Gastroesophageal sphincter (tissue), 4 donors: ENCODE results near the gene TM9SF1. TPM values are rescaled to one million over a fixed set of nuclear protein-coding genes. Genes with fewer than 3 reads are reported as not detected.

Source experiments
- ATAC-seq: fragments of 150-250 bp; one replicate; pipeline ENCODE4 v1.9.1; 2016; ENCODE audit warnings: mild to moderate bottlenecking, moderate library complexity
- H3K27ac ChIP-seq, 4 donors: fragments of 200-600 bp; sonication (generic) in 3 of 4; 1 replicate in 3 of 4; 2 replicates in 1 of 4; pipeline ENCODE4 v1.5.1; 2016 to 2019
- H3K27me3 ChIP-seq: fragments of 200-600 bp; sonication (generic); one replicate; pipeline ENCODE4 v1.5.1; 2019
- H3K36me3 ChIP-seq, 2 donors: fragments of 200-600 bp; sonication (generic); one replicate each; pipeline ENCODE4 v1.5.1; 2019; ENCODE audit warnings: control low read depth in 1 of 2
- H3K4me1 ChIP-seq, 3 donors: fragments of 200-600 bp; sonication (generic); 1 replicate in 2 of 3; 2 replicates in 1 of 3; pipeline ENCODE4 v1.5.1; 2016 to 2019; ENCODE audit warnings: control low read depth in 2 of 3
- H3K4me3 ChIP-seq, 2 donors: fragments of 200-600 bp; sonication (generic); one replicate each; pipeline ENCODE4 v1.5.1; 2019; ENCODE audit warnings: mild to moderate bottlenecking in 1 of 2, moderate library complexity in 1 of 2
- H3K9me3 ChIP-seq, 3 donors: fragments of 200-600 bp; sonication (generic); one replicate each; pipeline ENCODE4 v1.5.1; 2017 to 2019; ENCODE audit warnings: control low read depth in 2 of 3
- EP300 ChIP-seq: sonication (generic); formaldehyde crosslinking; IDR thresholded peaks from one replicate; pipeline ENCODE4 v1.6.1; 2017; ENCODE audit warnings: antibody characterized with exemption, mild to moderate bottlenecking
- POLR2A ChIP-seq, 2 donors: fragments of 450-650 bp; IDR thresholded peaks; one replicate each; pipeline ENCODE4 v1.6.1; 2017; ENCODE audit warnings: antibody characterized with exemption in 2 of 2, mild to moderate bottlenecking in 2 of 2, moderate library complexity in 1 of 2
- POLR2AphosphoS5 ChIP-seq: sonication (generic); formaldehyde crosslinking; IDR thresholded peaks from one replicate; pipeline ENCODE4 v1.6.1; 2017; ENCODE audit warnings: antibody characterized with exemption
- WGBS, 2 donors: methylation state at CpG; one replicate each; pipeline ENCODE4 v1.1.5; 2018; ENCODE audit warnings: low coverage in 1 of 2; 5-methylcytosine and 5-hydroxymethylcytosine counted together
- total RNA-seq, 4 donors: library from RNA; depleted of rRNA; stranded (reverse); fragments of >200 nt; gene quantifications; one replicate each; pipeline ENCODE4 v1.1.0, GENCODE V29; 2016
- TF ChIP-seq, protein P1 (sequence below), 4 experiments: fragments of 200-600 bp in 2 of 4; fragments of 450-650 bp in 2 of 4; sonication (generic) in 1 of 4; IDR thresholded peaks; one replicate each; pipeline ENCODE4 v1.5.1; 2017 to 2019; ENCODE audit warnings: antibody characterized with exemption in 4 of 4, mild to moderate bottlenecking in 2 of 4, moderate library complexity in 2 of 4

TM9SF1 gene
- total RNA-seq, 4 donors from 2014 or later: 34.7 to 53.3 (median 45.0) TPM

DNA sequence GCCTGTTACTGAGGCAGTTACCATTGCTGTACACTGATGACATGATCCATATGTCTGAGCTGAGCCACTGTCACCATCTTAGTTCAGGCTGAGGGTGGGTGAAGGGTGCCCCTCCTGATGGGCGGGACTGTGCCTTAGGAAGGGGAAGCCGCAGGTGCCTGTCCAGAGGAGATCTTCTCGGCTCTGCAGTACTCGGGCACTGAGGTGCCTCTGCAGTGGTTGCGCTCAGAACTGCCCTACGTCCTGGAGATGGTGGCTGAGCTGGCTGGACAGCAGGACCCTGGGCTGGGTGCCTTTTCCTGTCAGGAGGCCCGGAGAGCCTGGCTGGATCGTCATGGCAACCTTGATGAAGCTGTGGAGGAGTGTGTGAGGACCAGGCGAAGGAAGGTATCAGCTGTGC, 44.2 kb downstream of the TM9SF1 start:
- Histone ChIP-seq H3K9me3 (no peaks in the 10 kb centered on the region), H3K27ac (no peak overlapping the region), H3K36me3 (peaks cover 0 to 77% of the 10 kb centered on the region in 2 donors), H3K4me3 (no peak overlapping the region), H3K27me3 (no peaks in the 10 kb centered on the region), H3K4me1 (peaks cover 0 to 36% (median 12%) of the 10 kb centered on the region in 3 donors)
- ATAC-seq: no peak
- TF ChIP-seq POLR2A (IDR thresholded peaks at IDR 0.05) (no peak), EP300 (no peak), POLR2AphosphoS5 (no peak)
- TF ChIP-seq, protein P1, sequence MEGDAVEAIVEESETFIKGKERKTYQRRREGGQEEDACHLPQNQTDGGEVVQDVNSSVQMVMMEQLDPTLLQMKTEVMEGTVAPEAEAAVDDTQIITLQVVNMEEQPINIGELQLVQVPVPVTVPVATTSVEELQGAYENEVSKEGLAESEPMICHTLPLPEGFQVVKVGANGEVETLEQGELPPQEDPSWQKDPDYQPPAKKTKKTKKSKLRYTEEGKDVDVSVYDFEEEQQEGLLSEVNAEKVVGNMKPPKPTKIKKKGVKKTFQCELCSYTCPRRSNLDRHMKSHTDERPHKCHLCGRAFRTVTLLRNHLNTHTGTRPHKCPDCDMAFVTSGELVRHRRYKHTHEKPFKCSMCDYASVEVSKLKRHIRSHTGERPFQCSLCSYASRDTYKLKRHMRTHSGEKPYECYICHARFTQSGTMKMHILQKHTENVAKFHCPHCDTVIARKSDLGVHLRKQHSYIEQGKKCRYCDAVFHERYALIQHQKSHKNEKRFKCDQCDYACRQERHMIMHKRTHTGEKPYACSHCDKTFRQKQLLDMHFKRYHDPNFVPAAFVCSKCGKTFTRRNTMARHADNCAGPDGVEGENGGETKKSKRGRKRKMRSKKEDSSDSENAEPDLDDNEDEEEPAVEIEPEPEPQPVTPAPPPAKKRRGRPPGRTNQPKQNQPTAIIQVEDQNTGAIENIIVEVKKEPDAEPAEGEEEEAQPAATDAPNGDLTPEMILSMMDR (IDR thresholded peaks at IDR 0.05): no peak
- WGBS, 2 donors: 60 to 78% methylated on average over 1 to 3 of the region's 9 CpGs

DNA sequence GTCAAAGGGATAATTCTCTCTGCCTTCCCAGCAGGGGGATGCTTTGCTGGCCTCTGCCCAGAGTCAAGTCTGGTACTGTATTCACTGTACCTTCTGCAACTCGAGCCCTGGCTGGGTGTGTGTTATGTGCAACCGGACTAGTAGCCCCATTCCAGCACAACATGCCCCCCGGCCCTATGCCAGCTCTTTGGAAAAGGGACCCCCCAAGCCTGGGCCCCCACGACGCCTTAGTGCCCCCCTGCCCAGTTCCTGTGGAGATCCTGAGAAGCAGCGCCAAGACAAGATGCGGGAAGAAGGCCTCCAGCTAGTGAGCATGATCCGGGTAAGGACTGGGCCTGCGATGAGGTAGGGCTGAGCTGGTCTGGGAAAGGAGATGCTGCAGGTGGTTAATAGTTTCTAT, 44.7 kb downstream of the TM9SF1 start:
- ATAC-seq: no peak

DNA sequence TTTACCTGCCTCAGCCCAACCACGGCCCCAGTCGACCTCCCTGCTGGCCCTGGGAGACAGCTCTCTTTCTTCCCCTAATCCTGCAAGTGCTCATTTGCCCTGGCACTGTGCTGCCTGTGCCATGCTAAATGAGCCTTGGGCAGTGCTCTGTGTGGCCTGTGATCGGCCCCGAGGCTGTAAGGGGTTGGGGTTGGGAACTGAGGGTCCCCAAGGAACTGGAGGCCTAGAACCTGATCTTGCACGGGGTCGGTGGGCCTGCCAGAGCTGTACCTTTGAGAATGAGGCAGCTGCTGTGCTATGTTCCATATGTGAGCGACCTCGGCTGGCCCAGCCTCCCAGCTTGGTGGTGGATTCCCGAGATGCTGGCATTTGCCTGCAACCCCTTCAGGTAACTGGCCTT, 45.2 kb downstream of the TM9SF1 start:
- no peak for TF ChIP-seq EP300
- TF ChIP-seq, protein P1 (IDR thresholded peaks at IDR 0.05): no peak
- no peak for TF ChIP-seq POLR2AphosphoS5
- TF ChIP-seq POLR2A (IDR thresholded peaks at IDR 0.05): no peak
- peaks cover 0 to 46% (median 21%) of the 10 kb centered on the region in 3 donors for H3K4me1 ChIP-seq
- 81% methylated on average over 4 of the region's 9 CpGs; no CpG with 5 or more reads in 1 of the 2 donors for WGBS, 2 donors
- no peaks in the 10 kb centered on the region for H3K27me3 ChIP-seq
- no peak for ATAC-seq
- H3K27ac ChIP-seq: no peak overlapping the region
- H3K36me3 ChIP-seq: peaks cover 0 to 67% of the 10 kb centered on the region in 2 donors
- H3K9me3 ChIP-seq: no peaks in the 10 kb centered on the region
- no peak overlapping the region for H3K4me3 ChIP-seq

More for the DNA sequence above, 44.7 kb downstream of the TM9SF1 start:
- 90% methylated on average over 2 of the region's 9 CpGs; no CpG with 5 or more reads in 1 of the 2 donors for WGBS, 2 donors
- Histone ChIP-seq H3K27ac (no peak overlapping the region), H3K27me3 (no peaks in the 10 kb centered on the region), H3K4me3 (no peak overlapping the region), H3K9me3 (no peaks in the 10 kb centered on the region), H3K4me1 (peaks cover 0 to 40% (median 16%) of the 10 kb centered on the region in 3 donors), H3K36me3 (peaks cover 0 to 72% of the 10 kb centered on the region in 2 donors)
- TF ChIP-seq EP300: no peak
- TF ChIP-seq, protein P1 (IDR thresholded peaks at IDR 0.05): no peak
- TF ChIP-seq POLR2A (IDR thresholded peaks at IDR 0.05): no peak
- TF ChIP-seq POLR2AphosphoS5: no peak

DNA sequence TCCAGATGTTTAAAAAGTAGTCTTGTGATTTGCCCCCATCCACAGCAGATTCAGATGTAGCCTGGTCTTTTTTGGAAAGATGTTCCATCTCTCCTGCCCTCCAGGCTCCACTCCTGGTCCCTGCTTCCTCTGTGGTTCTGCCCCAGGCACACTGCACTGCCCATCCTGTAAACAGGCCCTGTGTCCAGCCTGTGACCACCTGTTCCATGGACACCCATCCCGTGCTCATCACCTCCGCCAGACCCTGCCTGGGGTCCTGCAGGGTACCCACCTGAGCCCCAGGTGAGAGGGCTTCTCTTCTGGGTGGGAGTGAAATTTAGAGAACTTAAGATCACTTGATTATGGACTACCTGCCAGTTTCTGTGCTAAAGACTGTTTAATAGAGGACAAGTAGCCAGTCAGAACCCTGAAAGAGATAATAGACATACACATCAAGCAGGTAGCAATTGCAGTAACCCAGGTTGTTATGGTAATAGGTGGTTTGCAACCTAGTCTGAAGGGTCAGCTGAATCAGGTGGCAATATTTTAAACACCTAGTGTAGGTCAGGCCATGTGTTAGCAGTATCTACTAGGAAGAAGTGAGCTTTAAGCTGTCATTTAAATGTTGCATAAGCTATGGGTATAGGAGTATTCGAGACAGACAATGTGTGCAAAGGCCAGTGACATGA, 45.8 kb downstream of the TM9SF1 start:
- no peak overlapping the region for H3K4me3 ChIP-seq
- peaks cover 0 to 61% of the 10 kb centered on the region in 2 donors for H3K36me3 ChIP-seq
- H3K27me3 ChIP-seq: no peaks in the 10 kb centered on the region
- TF ChIP-seq, protein P1 (IDR thresholded peaks at IDR 0.05): no peak
- TF ChIP-seq POLR2A (IDR thresholded peaks at IDR 0.05) (no peak), POLR2AphosphoS5 (no peak), EP300 (no peak)
- 100% methylated on average over 1 of the region's 3 CpGs; no CpG with 5 or more reads in 1 of the 2 donors for WGBS, 2 donors
- no peak for ATAC-seq
- H3K4me1 ChIP-seq: peaks cover 0 to 50% (median 21%) of the 10 kb centered on the region in 3 donors
- H3K27ac ChIP-seq: no peak overlapping the region
- H3K9me3 ChIP-seq: no peaks in the 10 kb centered on the region
